Mesenchymal stem cell (in vitro differentiated cells and primary cell): Measurements from ENCODE around the gene ANKRD6.

Experiments
- DNase-seq: peaks from one replicate; pipeline ENCODE4 v3.0.0-alpha.2; 2013
- H2AFZ ChIP-seq: one replicate; pipeline ENCODE4 v1.6.1; 2013; ENCODE audit warnings: low read depth, mild to moderate bottlenecking, control low read depth, inconsistent platforms, low read length, moderate library complexity
- H2AK5ac ChIP-seq: 2 replicates; pipeline ENCODE4 v1.6.1; 2013; ENCODE audit warnings: low read length, moderate library complexity, mild to moderate bottlenecking, inconsistent platforms; ENCODE audit not compliant: severe bottlenecking
- H2BK120ac ChIP-seq: one replicate; pipeline ENCODE4 v1.6.1; 2013; ENCODE audit warnings: low read depth, mild to moderate bottlenecking, inconsistent platforms, low read length, moderate library complexity
- H2BK12ac ChIP-seq, 2 experiments: one replicate each; pipeline ENCODE4 v1.6.1; 2013; ENCODE audit warnings: inconsistent platforms in 2 of 2, low read length in 2 of 2, mild to moderate bottlenecking in 2 of 2, moderate library complexity in 2 of 2, control low read depth in 1 of 2
- H2BK15ac ChIP-seq: one replicate; pipeline ENCODE4 v1.6.1; 2013; ENCODE audit warnings: mild to moderate bottlenecking, low read depth, inconsistent platforms; ENCODE audit not compliant: poor library complexity, severe bottlenecking
- H2BK5ac ChIP-seq: 2 replicates; pipeline ENCODE4 v1.6.1; 2013; ENCODE audit warnings: low read depth, mild to moderate bottlenecking, low read length, control low read depth, inconsistent platforms; ENCODE audit not compliant: poor library complexity, severe bottlenecking
- H3K14ac ChIP-seq, 2 experiments: one replicate each; pipeline ENCODE4 v1.6.1; 2013; ENCODE audit warnings: inconsistent platforms in 2 of 2, low read length in 2 of 2, control low read depth in 1 of 2, mild to moderate bottlenecking in 1 of 2, moderate library complexity in 1 of 2
- H3K18ac ChIP-seq, 2 experiments: one replicate each; pipeline ENCODE4 v1.6.1; 2013; ENCODE audit warnings: inconsistent platforms in 2 of 2, low read length in 2 of 2, control low read depth in 1 of 2, low read depth in 1 of 2, mild to moderate bottlenecking in 1 of 2
- H3K23ac ChIP-seq, 2 experiments: one replicate each; pipeline ENCODE4 v1.6.1; 2013; ENCODE audit warnings: inconsistent platforms in 2 of 2, low read length in 2 of 2, mild to moderate bottlenecking in 2 of 2, moderate library complexity in 2 of 2, control low read depth in 1 of 2
- H3K27ac ChIP-seq: 2 replicates; pipeline ENCODE4 v1.5.1; 2013; ENCODE audit warnings: mild to moderate bottlenecking, moderate library complexity, low read length, control low read depth, inconsistent platforms; ENCODE audit not compliant: poor library complexity, severe bottlenecking
- H3K27me3 ChIP-seq, 2 experiments: 2 replicates each; pipeline versions ENCODE4 v1.6.1 to v1.7.0; 2013; ENCODE audit warnings: low read length in 2 of 2, mild to moderate bottlenecking in 2 of 2, moderate library complexity in 2 of 2, control low read depth in 1 of 2, inconsistent platforms in 1 of 2; ENCODE audit not compliant: control insufficient read depth in 1 of 2, insufficient read depth in 1 of 2
- H3K36me3 ChIP-seq, 2 experiments: 2 replicates each; pipeline versions ENCODE4 v1.6.1 to v1.7.0; 2013; ENCODE audit warnings: low read length in 2 of 2, control low read depth in 1 of 2, inconsistent platforms in 1 of 2, low read depth in 1 of 2, mild to moderate bottlenecking in 1 of 2; ENCODE audit not compliant: insufficient read depth in 2 of 2, control insufficient read depth in 1 of 2
- H3K4ac ChIP-seq, 2 experiments: one replicate each; pipeline ENCODE4 v1.6.1; 2013; ENCODE audit warnings: inconsistent platforms in 2 of 2, low read length in 2 of 2, mild to moderate bottlenecking in 2 of 2, moderate library complexity in 2 of 2, control low read depth in 1 of 2, low read depth in 1 of 2
- H3K4me1 ChIP-seq: 2 replicates; pipeline ENCODE4 v1.6.1; 2013; ENCODE audit warnings: low read depth, low read length, control low read depth; ENCODE audit not compliant: control insufficient read depth, insufficient read depth
- H3K4me2 ChIP-seq: 2 replicates; pipeline ENCODE4 v1.6.1; 2013; ENCODE audit warnings: low read length, mild to moderate bottlenecking, inconsistent platforms; ENCODE audit not compliant: poor library complexity, severe bottlenecking
- H3K4me3 ChIP-seq, 2 experiments: 2 replicates each; pipeline versions ENCODE4 v1.5.1 to v1.7.0; 2013; ENCODE audit warnings: low read length in 2 of 2, mild to moderate bottlenecking in 2 of 2, control low read depth in 1 of 2, low read depth in 1 of 2; ENCODE audit not compliant: insufficient read depth in 1 of 2
- H3K79me1 ChIP-seq: replicated peaks from 2 replicates; pipeline ENCODE4 v1.6.1; 2013; ENCODE audit warnings: mild to moderate bottlenecking, control low read depth, low read length, inconsistent platforms; ENCODE audit not compliant: poor library complexity, severe bottlenecking
- H3K9ac ChIP-seq: 2 replicates; pipeline ENCODE4 v1.7.0; 2013; ENCODE audit warnings: mild to moderate bottlenecking, low read length, moderate library complexity
- H3K9me3 ChIP-seq: 2 replicates; pipeline ENCODE4 v1.7.0; 2013; ENCODE audit warnings: mild to moderate bottlenecking, low read length; ENCODE audit not compliant: control insufficient read depth
- H4K8ac ChIP-seq: one replicate; pipeline ENCODE4 v1.6.1; 2013; ENCODE audit warnings: inconsistent platforms, mild to moderate bottlenecking, low read length, moderate library complexity
- H4K91ac ChIP-seq: one replicate; pipeline ENCODE4 v1.6.1; 2013; ENCODE audit warnings: mild to moderate bottlenecking, low read length, inconsistent platforms
- WGBS: methylation state at CpG from one replicate; pipeline ENCODE4 v1.1.7; 2013; ENCODE audit warnings: mixed read lengths; 5-methylcytosine and 5-hydroxymethylcytosine counted together

The ANKRD6 gene

GRCh38 chr6:89527634-89528033 is 94.7 kb downstream of the ANKRD6 start:
- Histone ChIP-seq H2AFZ (no peak overlapping the region), H3K18ac (no peak overlapping the region), H2BK12ac (no peak overlapping the region), H3K4me2 (no peak overlapping the region), H2BK120ac (no peak overlapping the region), H3K4ac (no peak overlapping the region), H4K91ac (no peak overlapping the region), H3K9ac (no peak overlapping the region), H3K79me1 (no peaks in the 10 kb centered on the region), H3K36me3 (no peaks in the 10 kb centered on the region), H2BK15ac (no peak overlapping the region), H2AK5ac (no peak overlapping the region), H4K8ac (no peak overlapping the region), H3K14ac (no peak overlapping the region), H3K27ac (no peak overlapping the region), H3K23ac (no peak overlapping the region), H3K27me3 (no peaks in the 10 kb centered on the region), H3K9me3 (no peaks in the 10 kb centered on the region), H2BK5ac (no peak overlapping the region), H3K4me3 (no peak overlapping the region), H3K4me1 (no peaks in the 10 kb centered on the region)
- 80% methylated on average over 1 of the region's 2 CpGs for WGBS
- DNase-seq, result no peak

DNA sequence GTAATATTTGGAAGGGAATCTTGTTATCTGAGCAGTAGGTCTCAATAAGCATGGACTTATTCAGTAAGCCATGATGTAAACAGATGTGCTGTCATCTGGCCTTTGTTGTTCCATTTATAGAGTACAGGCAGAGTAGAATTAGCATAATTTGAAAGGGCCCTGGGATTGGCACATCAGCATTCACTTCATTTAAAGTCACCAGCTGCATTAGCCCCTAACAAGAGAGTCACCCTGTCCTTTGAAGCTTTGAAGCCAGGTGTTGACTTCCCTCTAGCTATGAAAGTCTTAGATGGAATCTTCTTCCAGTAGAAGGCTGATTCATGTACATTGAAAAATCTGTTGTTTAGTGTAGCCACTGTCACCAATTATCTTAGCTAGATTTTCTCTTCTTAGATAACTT is 95.9 kb downstream of the ANKRD6 start:
- Histone ChIP-seq H3K23ac (no peak overlapping the region), H4K91ac (no peak overlapping the region), H3K14ac (no peak overlapping the region), H3K4me3 (no peak overlapping the region), H4K8ac (no peak overlapping the region), H3K79me1 (no peaks in the 10 kb centered on the region), H3K4me1 (no peaks in the 10 kb centered on the region), H3K36me3 (no peaks in the 10 kb centered on the region), H2BK120ac (no peak overlapping the region), H3K27ac (no peak overlapping the region), H2AK5ac (no peak overlapping the region), H3K27me3 (peaks cover 0 to 3% of the 10 kb centered on the region in 2 experiments), H2BK12ac (no peak overlapping the region), H2BK15ac (no peak overlapping the region), H3K9me3 (no peaks in the 10 kb centered on the region), H3K4ac (no peak overlapping the region), H3K4me2 (no peak overlapping the region), H2BK5ac (no peak overlapping the region), H2AFZ (no peak overlapping the region), H3K9ac (no peak overlapping the region), H3K18ac (no peak overlapping the region)
- no peak for DNase-seq

DNA sequence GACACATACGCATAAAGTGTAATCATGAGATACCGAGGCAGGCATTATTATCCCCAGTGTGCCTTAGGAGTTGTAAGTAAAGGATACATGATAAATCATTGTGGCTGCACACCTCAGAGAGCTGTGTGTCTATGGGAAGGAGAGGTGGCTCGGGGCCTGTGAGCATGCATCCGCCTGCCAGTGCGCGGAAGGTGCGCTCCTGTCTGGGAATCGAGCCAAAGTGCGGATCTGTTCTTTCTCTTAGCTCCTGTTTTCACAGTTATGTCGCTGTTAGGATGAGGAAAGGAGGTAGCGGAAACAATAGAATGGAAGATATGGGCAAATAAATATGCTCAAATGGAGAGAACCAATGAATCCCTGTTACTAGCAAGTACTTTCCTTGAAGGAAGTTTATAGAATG is 98.0 kb downstream of the ANKRD6 start:
- H3K9me3 ChIP-seq, result no peaks in the 10 kb centered on the region
- no peaks in the 10 kb centered on the region for H3K36me3 ChIP-seq
- no peak for DNase-seq
- H3K23ac ChIP-seq, result no peak overlapping the region
- no peak overlapping the region for H2BK12ac ChIP-seq
- H4K91ac ChIP-seq, result no peak overlapping the region
- H3K79me1 ChIP-seq, result no peaks in the 10 kb centered on the region
- H2BK5ac ChIP-seq, result no peak overlapping the region
- H3K9ac ChIP-seq, result no peak overlapping the region
- 97% methylated on average over 10 of the region's 11 CpGs for WGBS
- no peak overlapping the region for H2BK120ac ChIP-seq
- H3K4me2 ChIP-seq, result no peak overlapping the region
- peaks cover 0 to 3% of the 10 kb centered on the region in 2 experiments for H3K27me3 ChIP-seq
- no peak overlapping the region for H3K14ac ChIP-seq
- no peak overlapping the region for H2AK5ac ChIP-seq
- no peak overlapping the region for H2BK15ac ChIP-seq
- no peak overlapping the region for H3K18ac ChIP-seq
- no peaks in the 10 kb centered on the region for H3K4me1 ChIP-seq
- no peak overlapping the region for H3K4me3 ChIP-seq
- H3K4ac ChIP-seq, result no peak overlapping the region
- H4K8ac ChIP-seq, result no peak overlapping the region
- no peak overlapping the region for H2AFZ ChIP-seq
- no peak overlapping the region for H3K27ac ChIP-seq

DNA sequence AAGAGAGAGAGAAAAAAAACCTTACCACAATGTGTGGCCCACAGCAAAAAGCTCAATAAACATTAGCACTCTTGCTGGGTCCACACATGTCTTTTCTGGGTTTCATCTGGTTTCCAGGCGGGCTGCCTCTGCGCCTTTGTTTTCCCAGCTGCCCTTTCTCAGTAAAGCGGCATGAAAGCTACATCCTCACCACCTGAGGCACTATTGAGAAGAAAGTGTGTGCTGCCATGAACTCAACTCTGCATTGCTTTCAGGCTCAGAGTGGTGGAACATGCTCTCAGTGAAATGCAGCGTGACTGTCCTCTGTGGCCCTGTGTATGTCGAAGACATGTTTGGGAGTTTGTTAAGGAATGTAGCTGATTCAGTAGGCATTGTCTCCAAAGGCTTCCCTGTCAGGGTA is 103.3 kb downstream of the ANKRD6 start:
- no peaks in the 10 kb centered on the region for H3K79me1 ChIP-seq
- H3K27me3 ChIP-seq, result peaks cover 0 to 3% of the 10 kb centered on the region in 2 experiments
- H2BK120ac ChIP-seq, result no peak overlapping the region
- no peaks in the 10 kb centered on the region for H3K9me3 ChIP-seq
- H3K18ac ChIP-seq, result no peak overlapping the region
- H3K4ac ChIP-seq, result no peak overlapping the region
- no peak overlapping the region for H2AFZ ChIP-seq
- no peak overlapping the region for H2BK12ac ChIP-seq
- no peak overlapping the region for H3K14ac ChIP-seq
- 69% methylated on average over 5 of the region's 5 CpGs for WGBS
- H3K36me3 ChIP-seq, result no peaks in the 10 kb centered on the region
- H3K9ac ChIP-seq, result no peak overlapping the region
- no peak overlapping the region for H4K8ac ChIP-seq
- H2AK5ac ChIP-seq, result no peak overlapping the region
- no peak overlapping the region for H3K27ac ChIP-seq
- no peak for DNase-seq
- no peaks in the 10 kb centered on the region for H3K4me1 ChIP-seq
- H3K23ac ChIP-seq, result no peak overlapping the region
- H4K91ac ChIP-seq, result no peak overlapping the region
- no peak overlapping the region for H2BK5ac ChIP-seq
- H3K4me2 ChIP-seq, result no peak overlapping the region
- H2BK15ac ChIP-seq, result no peak overlapping the region
- no peak overlapping the region for H3K4me3 ChIP-seq
